Loucy (cell line): ENCODE measurements around the gene GEMIN7.
A peak's percentile ranks its signal among the peaks of the same experiment; 100 is the strongest.

Experiments used
- H2AFZ ChIP-seq: fragments of 200-600 bp; sonication (generic); 2 replicates; pipeline ENCODE4 v1.6.0; 2016; ENCODE audit warnings: antibody characterized with exemption, mild to moderate bottlenecking, low read length, moderate library complexity
- H3F3A ChIP-seq: fragments of 200-600 bp; 2 replicates; pipeline ENCODE4 v1.6.0; 2016; ENCODE audit warnings: antibody characterized with exemption, low read depth, mild to moderate bottlenecking
- H3K27me3 ChIP-seq: fragments of 200-600 bp; sonication (generic); 2 replicates; pipeline ENCODE4 v1.6.1; 2014; ENCODE audit warnings: low read length, mild to moderate bottlenecking; ENCODE audit not compliant: insufficient read depth, poor library complexity, severe bottlenecking
- H3K36me3 ChIP-seq: fragments of 200-600 bp; sonication (generic); 2 replicates; pipeline ENCODE4 v1.6.1; 2016; ENCODE audit warnings: low read length; ENCODE audit not compliant: insufficient read depth
- H3K4me1 ChIP-seq: fragments of 200-600 bp; sonication (generic); 2 replicates; pipeline ENCODE4 v1.5.1; 2014; ENCODE audit warnings: low read length, mild to moderate bottlenecking; ENCODE audit not compliant: insufficient read depth, poor library complexity, severe bottlenecking
- H3K4me2 ChIP-seq: fragments of 200-600 bp; sonication (generic); 2 replicates; pipeline ENCODE4 v1.6.0; 2014; ENCODE audit warnings: antibody characterized with exemption, low read length, low read depth, mild to moderate bottlenecking; ENCODE audit not compliant: poor library complexity, severe bottlenecking
- H3K4me3 ChIP-seq: fragments of 200-600 bp; sonication (generic); 2 replicates; pipeline ENCODE4 v1.5.1; 2014; ENCODE audit warnings: low read length, mild to moderate bottlenecking, mixed read lengths; ENCODE audit not compliant: poor library complexity, severe bottlenecking
- H3K79me2 ChIP-seq: fragments of 200-600 bp; sonication (generic); 2 replicates; pipeline ENCODE4 v1.6.1; 2014; ENCODE audit warnings: low read length; ENCODE audit not compliant: insufficient read depth
- H3K9ac ChIP-seq: fragments of 200-600 bp; sonication (generic); 2 replicates; pipeline ENCODE4 v1.6.0; 2014; ENCODE audit warnings: mild to moderate bottlenecking, low read depth, low read length, moderate library complexity; ENCODE audit not compliant: poor library complexity, severe bottlenecking
- H3K9me2 ChIP-seq: fragments of 200-600 bp; sonication (generic); replicated peaks from 2 replicates; pipeline ENCODE4 v1.6.1; 2016; ENCODE audit warnings: low read depth, low read length, mixed read lengths
- H3K9me3 ChIP-seq: fragments of 200-600 bp; sonication (generic); 2 replicates; pipeline ENCODE4 v1.6.1; 2014; ENCODE audit warnings: mild to moderate bottlenecking, antibody characterized with exemption, low read length, low read depth; ENCODE audit not compliant: insufficient read depth
- H4K20me1 ChIP-seq: fragments of 200-600 bp; sonication (generic); 2 replicates; pipeline ENCODE4 v1.6.0; 2014; ENCODE audit warnings: antibody characterized with exemption, low read length, mild to moderate bottlenecking; ENCODE audit not compliant: insufficient read depth, poor library complexity, severe bottlenecking
- EZH2phosphoT487 ChIP-seq: fragments of 200-600 bp; IDR thresholded peaks from 2 replicates; pipeline ENCODE4 v1.6.1; 2018; ENCODE audit warnings: antibody characterized with exemption, mild to moderate bottlenecking, moderate library complexity, borderline replicate concordance
- TF ChIP-seq, protein P1 (sequence below): fragments of 200-600 bp; sonication (generic); conservative IDR thresholded peaks from 2 replicates; pipeline ENCODE4 v1.5.1; 2014; ENCODE audit warnings: mild to moderate bottlenecking, antibody characterized with exemption, low read length

GEMIN7 gene

DNA sequence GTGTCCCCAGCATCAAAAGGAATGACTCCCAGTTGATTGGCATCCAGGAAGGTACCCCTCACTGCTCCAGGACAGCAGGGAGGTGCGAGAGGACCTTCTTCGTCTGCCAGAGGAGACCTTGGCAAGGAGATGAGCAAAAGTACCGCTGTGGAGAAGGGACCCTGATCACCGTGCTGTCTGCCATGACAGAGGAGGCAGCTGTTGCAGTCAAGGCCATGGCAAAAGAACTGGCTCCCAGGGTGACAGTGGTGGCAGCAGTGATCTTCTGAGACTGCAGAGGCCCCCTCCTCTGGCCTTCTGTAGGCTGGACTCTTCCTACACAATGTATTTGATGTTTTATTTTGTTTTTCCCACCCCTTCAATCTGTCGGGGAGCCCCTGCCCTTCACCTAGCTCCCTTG lies 49.7 kb downstream of the GEMIN7 start:
- Histone ChIP-seq H2AFZ (no peak overlapping the region), H3K4me1 (no peaks in the 10 kb centered on the region), H3K4me3 (no peak overlapping the region), H3K36me3 (no peaks in the 10 kb centered on the region; the same call in 1 of the 2 replicates), H3K9me2 (no peaks in the 10 kb centered on the region), H3K27me3 (no peaks in the 10 kb centered on the region), H3K9me3 (no peaks in the 10 kb centered on the region), H3F3A (no peaks in the 10 kb centered on the region), H3K9ac (no peak overlapping the region), H3K4me2 (no peak overlapping the region), H4K20me1 (peaks cover 5% of the 10 kb centered on the region), H3K79me2 (peaks cover 38% of the 10 kb centered on the region)
- TF ChIP-seq, protein P1, sequence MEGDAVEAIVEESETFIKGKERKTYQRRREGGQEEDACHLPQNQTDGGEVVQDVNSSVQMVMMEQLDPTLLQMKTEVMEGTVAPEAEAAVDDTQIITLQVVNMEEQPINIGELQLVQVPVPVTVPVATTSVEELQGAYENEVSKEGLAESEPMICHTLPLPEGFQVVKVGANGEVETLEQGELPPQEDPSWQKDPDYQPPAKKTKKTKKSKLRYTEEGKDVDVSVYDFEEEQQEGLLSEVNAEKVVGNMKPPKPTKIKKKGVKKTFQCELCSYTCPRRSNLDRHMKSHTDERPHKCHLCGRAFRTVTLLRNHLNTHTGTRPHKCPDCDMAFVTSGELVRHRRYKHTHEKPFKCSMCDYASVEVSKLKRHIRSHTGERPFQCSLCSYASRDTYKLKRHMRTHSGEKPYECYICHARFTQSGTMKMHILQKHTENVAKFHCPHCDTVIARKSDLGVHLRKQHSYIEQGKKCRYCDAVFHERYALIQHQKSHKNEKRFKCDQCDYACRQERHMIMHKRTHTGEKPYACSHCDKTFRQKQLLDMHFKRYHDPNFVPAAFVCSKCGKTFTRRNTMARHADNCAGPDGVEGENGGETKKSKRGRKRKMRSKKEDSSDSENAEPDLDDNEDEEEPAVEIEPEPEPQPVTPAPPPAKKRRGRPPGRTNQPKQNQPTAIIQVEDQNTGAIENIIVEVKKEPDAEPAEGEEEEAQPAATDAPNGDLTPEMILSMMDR, result no peak
- TF ChIP-seq EZH2phosphoT487, result no peak

DNA sequence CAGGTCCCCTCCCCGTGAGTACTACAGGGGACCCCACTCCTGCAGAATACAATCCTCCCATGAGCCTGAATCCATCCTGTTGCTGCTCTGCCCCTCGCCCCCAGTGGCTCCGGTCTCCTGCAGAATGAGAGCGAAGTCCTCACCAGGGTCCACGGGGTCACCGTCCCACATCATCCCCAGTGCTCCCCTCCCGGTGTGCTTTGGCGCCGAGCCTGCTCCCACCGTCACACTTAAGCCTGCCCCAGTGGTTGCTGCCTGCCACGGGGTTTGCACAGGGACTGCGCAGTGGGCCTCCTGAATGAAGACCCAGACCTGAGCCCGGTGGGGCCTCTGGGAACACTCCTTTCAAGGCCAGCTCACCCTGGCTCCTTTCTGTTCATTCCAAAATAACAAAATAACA lies 51.2 kb downstream of the GEMIN7 start:
- no peaks in the 10 kb centered on the region; the same call in 1 of the 2 replicates for H3K36me3 ChIP-seq
- TF ChIP-seq, protein P1, result no peak
- TF ChIP-seq EZH2phosphoT487, result no peak
- no peak overlapping the region for H3K4me2 ChIP-seq
- H3F3A ChIP-seq, result no peaks in the 10 kb centered on the region
- H4K20me1 ChIP-seq, result peaks cover 5% of the 10 kb centered on the region
- no peaks in the 10 kb centered on the region for H3K4me1 ChIP-seq
- no peak overlapping the region for H2AFZ ChIP-seq
- H3K9me3 ChIP-seq, result no peaks in the 10 kb centered on the region
- peaks cover 36% of the 10 kb centered on the region for H3K79me2 ChIP-seq
- no peaks in the 10 kb centered on the region for H3K9me2 ChIP-seq
- H3K9ac ChIP-seq, result no peak overlapping the region
- no peak overlapping the region for H3K4me3 ChIP-seq
- no peaks in the 10 kb centered on the region for H3K27me3 ChIP-seq

DNA sequence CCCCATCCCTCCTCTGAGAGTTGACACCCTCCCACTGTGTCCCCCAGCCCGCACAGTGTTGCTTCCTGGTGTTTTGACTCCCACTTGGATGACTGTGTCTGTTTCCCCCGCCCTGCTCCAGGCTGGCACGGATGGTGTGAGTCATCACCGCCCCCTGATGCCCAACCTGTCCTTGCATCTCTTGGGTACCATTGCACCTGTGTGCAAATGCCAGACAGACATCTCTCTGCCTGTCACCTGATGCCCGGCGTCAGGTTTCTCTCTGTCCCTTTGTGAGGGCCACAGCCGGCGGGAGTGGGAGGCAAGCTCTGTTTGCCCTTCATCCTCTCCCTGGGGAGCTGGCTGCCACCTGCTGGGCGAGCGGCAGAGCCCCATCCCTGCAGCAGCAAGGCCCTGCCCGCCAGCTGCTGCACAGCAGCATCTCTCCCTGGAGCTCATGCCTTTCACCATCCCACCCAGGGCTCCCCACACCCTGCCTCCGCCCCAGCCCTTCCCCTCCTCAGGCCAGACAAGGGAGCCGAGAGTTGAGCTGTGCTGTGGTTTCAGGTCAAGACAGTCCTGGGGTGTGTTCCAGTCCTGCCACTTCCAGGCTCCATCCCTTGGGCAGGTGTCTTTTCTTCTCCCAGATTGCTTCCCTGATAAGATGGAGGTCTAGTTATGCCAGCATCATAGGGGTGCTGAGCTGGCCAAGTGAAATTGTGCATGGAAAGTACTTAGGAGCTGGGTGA lies 52.0 kb downstream of the GEMIN7 start:
- no peak overlapping the region for H2AFZ ChIP-seq
- H3K36me3 ChIP-seq, result no peaks in the 10 kb centered on the region; the same call in 1 of the 2 replicates
- H3K4me1 ChIP-seq, result no peaks in the 10 kb centered on the region
- H3K9me2 ChIP-seq, result no peaks in the 10 kb centered on the region
- TF ChIP-seq, protein P1, result peak; percentile 37
- TF ChIP-seq EZH2phosphoT487, result no peak
- H4K20me1 ChIP-seq, result peaks cover 5% of the 10 kb centered on the region
- no peaks in the 10 kb centered on the region for H3K27me3 ChIP-seq
- H3K4me2 ChIP-seq, result no peak overlapping the region
- no peaks in the 10 kb centered on the region for H3F3A ChIP-seq
- no peaks in the 10 kb centered on the region for H3K9me3 ChIP-seq
- H3K4me3 ChIP-seq, result no peak overlapping the region
- no peak overlapping the region for H3K9ac ChIP-seq
- peaks cover 30% of the 10 kb centered on the region for H3K79me2 ChIP-seq
